NCI-H128 (cell line): ENCODE results near the gene RFC4.
"Not testable (repeated sequence)": the region's sequence is repeated elsewhere in the genome, so short reads cannot be mapped to it uniquely, and the experiment has no call there.

Experiments
- DNase-seq: peaks from one replicate; lab custom pipeline; 2025; ENCODE audit not compliant: unreplicated experiment; lab: John Stamatoyannopoulos, UW

Gene RFC4

DNA sequence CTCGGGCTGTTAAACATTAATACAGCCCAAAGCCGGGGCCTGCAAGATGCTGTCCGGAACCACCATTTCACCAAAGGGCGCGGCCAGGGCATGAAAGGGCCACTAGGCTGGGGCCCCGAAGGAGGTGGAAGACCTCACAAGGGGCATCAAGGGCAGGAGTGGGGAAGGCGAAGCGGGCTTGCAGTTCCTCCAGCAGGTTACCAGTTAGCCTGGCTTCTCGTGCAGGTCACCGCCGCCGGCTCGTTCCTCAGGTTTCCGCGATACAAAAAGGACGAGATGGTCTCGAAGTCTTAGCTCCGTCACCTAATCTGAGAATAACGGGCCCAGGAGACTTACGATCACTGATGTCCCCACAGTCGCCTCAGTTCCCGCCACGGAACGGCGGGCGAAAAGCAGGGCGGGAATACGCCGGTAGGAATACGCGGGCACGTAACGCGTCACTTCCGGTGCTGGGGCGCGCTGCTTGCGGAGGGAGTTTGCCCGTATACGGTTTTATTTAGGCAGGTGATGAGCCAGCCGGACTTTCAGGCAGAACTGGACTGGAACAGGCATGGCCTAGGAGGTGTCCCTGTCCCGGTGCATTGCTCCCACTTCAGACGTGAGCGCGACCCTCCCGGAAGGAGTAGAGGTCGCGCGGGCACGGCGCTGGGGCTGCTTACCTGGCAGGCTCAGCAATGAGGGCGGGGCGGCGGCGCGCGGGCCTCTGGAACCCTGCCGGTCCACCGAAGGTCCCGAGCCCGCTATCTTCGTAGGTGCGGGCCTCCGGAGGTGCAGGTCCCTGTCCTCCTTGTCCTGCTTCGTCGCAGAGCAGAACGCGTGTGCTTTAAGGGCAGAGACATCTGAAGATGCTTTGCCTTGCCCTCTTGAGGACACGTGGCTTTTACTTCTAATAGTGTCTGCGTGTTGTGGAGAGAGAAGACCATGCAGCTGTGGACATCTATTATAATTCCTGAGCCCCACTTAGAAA is at the start of gene RFC4:
TSS of gene RFC4 (minus strand) at position 394 of the 967 bp plus-strand sequence. CDS start 1,769 bp downstream, outside the sequence.
- DNase-seq = peak; percentile 65

DNA sequence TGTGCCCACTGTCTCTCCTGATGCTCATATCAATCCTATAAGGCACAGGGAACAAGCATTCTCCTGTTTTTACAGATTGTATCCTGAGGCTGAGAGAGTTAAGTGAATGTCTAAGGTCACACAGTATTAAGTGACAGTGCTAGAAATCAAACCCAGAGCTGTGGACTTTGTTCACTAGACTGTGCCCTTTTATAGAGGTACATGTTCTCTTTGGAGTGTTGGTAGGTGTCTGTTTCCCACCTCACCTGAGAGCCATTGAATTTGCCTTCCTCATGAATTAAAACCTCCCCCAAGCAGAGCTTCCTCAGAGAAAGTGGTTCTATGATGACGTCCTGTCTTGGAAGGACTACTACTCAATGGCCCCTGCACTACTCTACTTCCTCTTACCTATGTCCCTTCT is 48.7 kb upstream of the RFC4 start:
- DNase-seq = no peak

- no peak for DNase-seq
Measured at GRCh38 chr3:186854146-186854545, 47.9 kb upstream of the RFC4 start.

DNA sequence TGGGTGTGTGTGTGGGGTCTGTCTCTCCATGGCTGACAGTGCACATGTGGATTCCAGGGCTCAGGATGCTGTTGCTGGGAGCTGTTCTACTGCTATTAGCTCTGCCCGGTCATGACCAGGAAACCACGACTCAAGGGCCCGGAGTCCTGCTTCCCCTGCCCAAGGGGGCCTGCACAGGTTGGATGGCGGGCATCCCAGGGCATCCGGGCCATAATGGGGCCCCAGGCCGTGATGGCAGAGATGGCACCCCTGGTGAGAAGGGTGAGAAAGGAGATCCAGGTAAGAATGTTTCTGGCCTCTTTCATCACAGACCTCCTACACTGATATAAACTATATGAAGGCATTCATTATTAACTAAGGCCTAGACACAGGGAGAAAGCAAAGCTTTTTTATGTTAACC is 46.7 kb upstream of the RFC4 start:
- no peak for DNase-seq

- DNase-seq = not testable (repeated sequence)
Measured at GRCh38 chr3:186851835-186852234, 45.6 kb upstream of the RFC4 start.

GRCh38 chr3:186849374-186849975 is 43.2 kb upstream of the RFC4 start:
- no peak for DNase-seq

- DNase-seq = no peak
Measured at GRCh38 chr3:186847437-186847836, 41.2 kb upstream of the RFC4 start.

DNA sequence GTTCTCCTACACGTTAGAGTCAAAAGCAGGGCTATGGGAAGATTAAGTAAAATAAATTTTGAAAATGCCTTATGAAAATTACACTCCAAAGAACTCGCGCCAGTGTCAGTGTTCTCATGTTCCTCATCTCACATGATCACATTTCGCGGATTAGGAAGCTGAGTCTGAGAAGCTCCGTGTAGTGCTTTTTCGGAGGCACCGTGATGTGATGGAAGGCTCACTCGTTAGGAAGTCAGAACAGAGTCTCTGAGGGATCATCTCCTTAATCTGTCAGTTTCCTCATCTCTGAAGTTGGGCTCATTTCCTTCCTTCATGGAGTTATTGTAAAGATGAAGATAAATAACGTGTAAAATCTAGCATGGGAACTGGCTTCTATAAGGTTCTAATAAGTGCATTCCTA is 39.5 kb upstream of the RFC4 start:
- DNase-seq = no peak

DNA sequence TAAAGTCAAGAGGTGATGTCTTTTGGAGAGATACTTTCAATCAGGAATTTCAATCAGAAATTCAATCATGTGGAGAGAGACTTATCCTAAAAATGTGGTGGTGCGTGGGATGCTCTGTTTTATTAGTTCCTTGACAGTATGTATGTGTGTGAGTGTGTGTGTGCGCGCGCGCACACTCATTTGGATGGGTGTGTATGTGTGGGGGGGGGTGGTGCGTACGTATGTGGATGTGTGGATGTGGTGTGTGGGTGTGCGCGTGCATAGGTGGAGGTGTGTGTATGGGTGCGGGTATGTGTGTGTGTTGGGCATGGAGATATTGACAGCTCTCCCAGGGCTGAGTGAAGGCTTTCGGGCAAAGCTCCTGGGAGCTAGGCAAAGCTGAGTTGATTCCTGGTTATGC is 38.6 kb upstream of the RFC4 start:
- DNase-seq = no peak

DNA sequence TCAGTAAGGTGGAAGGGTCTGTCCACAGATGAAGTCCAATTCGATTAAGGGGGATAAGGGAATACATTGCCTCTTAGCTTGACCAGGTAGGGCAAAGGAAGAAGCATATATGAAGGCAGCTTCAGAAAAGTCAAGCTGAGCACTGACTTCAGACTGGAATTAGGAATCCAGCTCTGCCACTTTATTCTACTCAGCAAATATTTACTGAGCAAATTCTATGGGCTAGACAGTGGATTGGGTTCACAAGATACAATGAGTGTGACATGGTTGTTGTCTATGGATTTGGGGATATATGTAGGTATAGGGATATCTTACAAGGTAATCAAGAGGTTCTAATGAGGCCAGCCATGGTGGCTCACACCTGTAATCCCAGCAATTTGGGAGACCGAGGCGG is 36.8 kb upstream of the RFC4 start:
- DNase-seq = no peak

- DNase-seq = no peak
Measured at GRCh38 chr3:186842426-186843038, 36.2 kb upstream of the RFC4 start, which contains the start of gene ADIPOQ. Gene ADIPOQ (plus strand): TSS chr3:186842710. CDS start chr3:186853059, 10,349 bp downstream.

GRCh38 chr3:186841620-186842019 is 35.3 kb upstream of the RFC4 start:
- DNase-seq = no peak

DNA sequence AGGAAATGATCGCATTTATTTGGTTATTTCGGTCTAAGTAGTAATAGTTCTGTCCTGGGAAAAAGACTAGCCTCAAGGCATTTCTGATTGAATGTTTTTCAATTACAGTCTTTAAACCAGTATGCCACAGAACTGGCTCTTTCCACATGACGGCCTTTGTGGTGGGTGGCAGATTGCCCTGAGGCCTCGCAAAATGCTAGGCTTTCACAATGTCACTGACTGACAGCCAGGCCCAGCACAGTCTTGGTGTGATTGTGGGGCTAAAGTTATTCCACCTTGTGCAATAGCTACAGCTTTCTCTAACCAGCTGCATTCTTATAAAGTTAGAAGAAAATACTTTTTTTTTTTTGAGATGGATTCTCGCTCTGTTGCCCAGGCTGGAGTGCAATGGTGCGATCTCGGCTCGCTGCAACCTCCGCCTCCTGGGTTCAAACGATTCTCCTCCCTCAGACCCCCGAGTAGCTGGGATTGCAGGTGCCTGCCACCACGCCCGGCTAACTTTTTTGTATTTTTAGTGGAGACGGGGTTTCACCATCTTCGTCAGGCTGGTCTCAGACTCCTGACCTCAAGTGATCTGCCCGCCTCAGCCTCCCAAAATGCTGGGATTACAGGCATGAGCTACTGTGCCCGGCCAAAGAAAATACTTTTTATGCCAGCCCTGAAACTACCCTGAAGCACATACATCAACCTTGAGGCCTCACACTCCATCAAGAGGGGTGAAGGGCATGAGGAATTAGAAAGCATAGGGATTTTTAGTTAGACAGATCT is 33.8 kb upstream of the RFC4 start:
- no peak for DNase-seq

GRCh38 chr3:186832276-186832675 is 26.0 kb upstream of the RFC4 start:
- no peak for DNase-seq

DNA sequence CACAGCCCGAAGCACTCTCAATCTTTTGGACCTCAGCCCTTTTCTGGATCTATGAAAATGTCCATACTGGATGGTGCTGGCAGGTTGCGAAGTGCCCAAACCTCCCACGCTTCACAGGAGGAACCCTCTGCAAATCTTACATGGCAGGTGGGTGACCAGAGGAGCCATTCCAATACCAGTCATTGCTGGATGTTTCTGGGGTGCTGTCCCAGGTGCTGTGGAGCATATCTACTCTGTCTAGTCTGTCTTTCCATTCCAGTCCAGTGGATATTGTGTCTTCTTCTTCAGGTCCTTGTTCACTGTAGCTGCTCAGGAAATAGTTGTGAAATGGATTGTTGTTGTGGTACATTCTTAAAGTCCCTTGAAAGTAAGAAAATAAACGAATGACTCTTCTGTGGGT is 25.5 kb upstream of the RFC4 start:
- no peak for DNase-seq

DNA sequence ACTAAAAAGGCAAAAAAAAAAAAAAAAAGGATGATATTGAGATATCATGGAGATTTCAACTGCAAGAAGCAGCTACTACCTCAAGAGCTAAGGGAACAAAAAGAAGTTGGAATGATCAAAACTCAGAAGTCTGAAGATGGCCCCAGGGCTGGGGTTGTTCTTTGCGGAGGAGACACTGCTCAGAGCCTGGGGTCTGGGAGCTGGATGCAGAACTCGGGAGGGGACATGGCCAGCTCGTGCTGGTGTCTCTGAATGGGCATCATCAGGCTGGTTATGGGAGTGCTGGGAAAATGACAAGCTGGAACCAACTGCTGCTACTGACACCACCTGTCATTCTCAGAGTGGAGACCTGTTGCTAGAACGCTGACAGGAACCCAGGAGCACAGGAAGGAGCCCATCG is 22.1 kb upstream of the RFC4 start:
- no peak for DNase-seq

GRCh38 chr3:186826976-186827857 is 20.9 kb upstream of the RFC4 start:
- DNase-seq = peak; percentile 89

DNA sequence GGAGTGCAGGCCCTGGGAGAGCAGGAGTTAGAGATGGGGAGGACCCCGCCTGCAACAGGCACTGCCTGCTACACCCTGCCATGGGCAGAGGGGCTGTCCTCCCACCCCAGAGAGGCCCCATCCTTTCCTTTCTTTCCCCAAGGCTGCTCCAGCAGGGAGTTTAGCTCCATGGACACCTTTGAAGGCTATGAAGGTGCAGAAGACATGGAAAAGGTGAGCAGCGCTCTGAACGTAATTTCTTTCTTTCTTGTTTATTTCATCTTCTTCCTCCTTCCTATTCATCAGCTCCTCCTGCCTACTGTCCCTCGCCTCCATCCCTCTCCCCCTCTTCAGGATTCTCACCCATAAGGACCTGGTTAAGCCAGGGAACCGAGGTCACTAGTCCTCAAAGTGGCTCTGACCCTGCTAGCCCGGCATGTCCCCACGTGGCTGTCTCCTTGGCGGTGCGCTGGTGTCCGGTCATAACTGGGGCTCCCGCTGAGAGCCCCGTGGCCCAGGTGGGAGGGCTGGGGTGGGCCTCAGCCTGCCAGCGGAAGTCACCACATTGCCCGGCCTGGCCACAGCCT is 20.2 kb upstream of the RFC4 start:
- DNase-seq = no peak

GRCh38 chr3:186825872-186826409 is 19.7 kb upstream of the RFC4 start:
- no peak for DNase-seq
